ENCODE data around the gene ABLIM3. TPM values are rescaled to one million over a fixed set of nuclear protein-coding genes. Genes with fewer than 3 reads are reported as not detected.

ABLIM3 gene
- total and polyA plus RNA-seq, 2 of the 8 experiments (the other 6 are each of a cell fraction or from before 2014, with no cell fraction given), result 0.36 to 0.56 TPM

GRCh38 chr5:149301049-149301743 lies 159.9 kb downstream of the ABLIM3 start (continued):
- no peak for TF ChIP-seq CHD7 (IDR thresholded peaks at IDR 0.05; ENCODE audit: insufficient replicate concordance, low read length)
- TF ChIP-seq, protein P1, sequence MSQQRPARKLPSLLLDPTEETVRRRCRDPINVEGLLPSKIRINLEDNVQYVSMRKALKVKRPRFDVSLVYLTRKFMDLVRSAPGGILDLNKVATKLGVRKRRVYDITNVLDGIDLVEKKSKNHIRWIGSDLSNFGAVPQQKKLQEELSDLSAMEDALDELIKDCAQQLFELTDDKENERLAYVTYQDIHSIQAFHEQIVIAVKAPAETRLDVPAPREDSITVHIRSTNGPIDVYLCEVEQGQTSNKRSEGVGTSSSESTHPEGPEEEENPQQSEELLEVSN (IDR thresholded peaks at IDR 0.05), result no peak
- TF ChIP-seq, protein P2, sequence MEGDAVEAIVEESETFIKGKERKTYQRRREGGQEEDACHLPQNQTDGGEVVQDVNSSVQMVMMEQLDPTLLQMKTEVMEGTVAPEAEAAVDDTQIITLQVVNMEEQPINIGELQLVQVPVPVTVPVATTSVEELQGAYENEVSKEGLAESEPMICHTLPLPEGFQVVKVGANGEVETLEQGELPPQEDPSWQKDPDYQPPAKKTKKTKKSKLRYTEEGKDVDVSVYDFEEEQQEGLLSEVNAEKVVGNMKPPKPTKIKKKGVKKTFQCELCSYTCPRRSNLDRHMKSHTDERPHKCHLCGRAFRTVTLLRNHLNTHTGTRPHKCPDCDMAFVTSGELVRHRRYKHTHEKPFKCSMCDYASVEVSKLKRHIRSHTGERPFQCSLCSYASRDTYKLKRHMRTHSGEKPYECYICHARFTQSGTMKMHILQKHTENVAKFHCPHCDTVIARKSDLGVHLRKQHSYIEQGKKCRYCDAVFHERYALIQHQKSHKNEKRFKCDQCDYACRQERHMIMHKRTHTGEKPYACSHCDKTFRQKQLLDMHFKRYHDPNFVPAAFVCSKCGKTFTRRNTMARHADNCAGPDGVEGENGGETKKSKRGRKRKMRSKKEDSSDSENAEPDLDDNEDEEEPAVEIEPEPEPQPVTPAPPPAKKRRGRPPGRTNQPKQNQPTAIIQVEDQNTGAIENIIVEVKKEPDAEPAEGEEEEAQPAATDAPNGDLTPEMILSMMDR (IDR thresholded peaks at IDR 0.05; ENCODE audit: control extremely low read depth in 1 of 3, insufficient read depth in 1 of 3, low read depth in 1 of 3, low read length in 3 of 3), result no peak
